ENCODE data around the gene MEIOSIN.
"Not testable (repeated sequence)": the region's sequence is repeated elsewhere in the genome, so short reads cannot be mapped to it uniquely, and the experiment has no call there.

MEIOSIN gene

DNA sequence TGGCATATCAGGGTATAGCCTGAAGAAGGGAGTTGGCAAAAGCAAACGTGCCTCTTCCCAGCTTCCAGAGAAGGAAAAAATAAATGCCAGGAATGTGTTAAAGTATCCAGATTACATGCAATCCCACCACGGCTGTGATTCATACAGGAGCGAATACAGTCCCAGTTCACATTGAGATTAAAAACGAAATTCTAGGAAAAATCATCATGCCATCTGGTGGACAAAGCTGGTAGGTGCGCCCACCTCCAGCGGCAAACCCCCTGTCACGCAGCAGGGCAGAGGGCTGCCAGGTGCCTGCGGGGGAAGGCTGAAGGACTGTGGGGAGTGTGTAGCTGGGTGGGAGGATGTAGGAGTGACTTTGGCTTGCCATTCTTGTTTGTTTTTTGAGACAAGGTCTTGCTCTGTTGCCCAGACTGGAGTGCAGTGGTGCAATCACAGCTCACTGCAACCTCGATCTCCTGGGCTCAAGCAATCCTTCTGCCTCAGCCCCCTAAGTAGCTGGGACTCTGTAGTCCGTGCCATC is 65.8 kb downstream of the MEIOSIN start:
- peak; percentile 63 for TF ChIP-seq Cebpa-rat (IDR thresholded peaks at IDR 0.05)
- Histone ChIP-seq H3K36me3 (no peaks in the 10 kb centered on the region), H3K27me3 (no peaks in the 10 kb centered on the region), H3K4me3 (no peak overlapping the region), H3K9ac (no peak overlapping the region; the same call in 1 of the 2 replicates), H4K20me1 (peaks cover 14% of the 10 kb centered on the region), H3K27ac (no peak overlapping the region; the same call in 1 of the 2 replicates), H3K4me1 (peaks cover 35% of the 10 kb centered on the region), H3K9me3 (no peaks in the 10 kb centered on the region), H3K4me2 (peak overlapping the region; percentile 80)

DNA sequence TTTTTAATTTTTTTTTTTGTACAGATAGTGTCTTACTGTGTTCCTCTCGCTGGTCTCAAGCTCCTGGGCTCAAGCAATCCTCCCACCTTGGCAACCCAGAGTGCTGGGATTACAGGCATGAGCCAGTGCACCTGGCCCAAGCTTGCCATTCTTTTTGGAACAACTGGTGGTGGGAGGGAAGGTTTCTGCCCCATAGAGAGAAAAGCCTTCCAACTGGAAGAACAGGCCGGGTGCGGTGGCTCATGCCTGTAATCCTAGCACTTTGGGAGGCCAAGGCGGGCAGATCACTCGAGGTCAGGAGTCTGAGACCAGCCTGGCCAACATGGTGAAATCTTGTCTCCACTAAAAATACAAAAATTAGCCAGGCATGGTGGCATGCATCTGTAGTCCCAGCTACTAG is 66.3 kb downstream of the MEIOSIN start:
- not testable (repeated sequence) for H3K4me3 ChIP-seq, H3K27me3 ChIP-seq, H3K27ac ChIP-seq, H3K36me3 ChIP-seq, H3K9me3 ChIP-seq
- H4K20me1 ChIP-seq: peaks cover 14% of the 10 kb centered on the region
- H3K4me2 ChIP-seq: peak overlapping the region; percentile 80
- H3K9ac ChIP-seq: peak overlapping the region; percentile 32; the same call in 1 of the 2 replicates
- peaks cover 34% of the 10 kb centered on the region for H3K4me1 ChIP-seq

DNA sequence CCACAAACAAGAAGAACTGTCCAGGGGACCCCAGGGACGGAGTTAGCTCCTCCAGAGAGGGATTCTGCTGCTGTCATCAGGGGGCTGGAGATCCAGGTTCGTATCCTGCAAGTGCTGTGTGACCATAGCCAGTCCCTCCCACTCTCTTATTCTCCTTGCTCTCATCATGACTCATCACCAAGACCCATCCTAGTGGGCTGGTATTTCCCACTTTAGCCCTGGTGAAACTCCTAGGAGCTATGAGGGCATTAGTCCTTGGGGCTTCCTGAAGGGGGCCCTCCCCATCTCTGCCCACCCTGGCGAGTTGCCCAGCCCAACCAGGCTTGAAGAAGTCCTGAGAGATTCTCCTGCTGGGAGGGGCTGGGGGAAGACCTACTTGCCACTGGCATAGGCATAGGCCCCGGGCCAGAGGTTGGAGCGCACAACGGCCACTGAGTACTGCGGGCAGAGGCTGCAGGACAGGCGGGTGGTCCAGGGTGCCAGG is 66.9 kb downstream of the MEIOSIN start:
- peaks cover 14% of the 10 kb centered on the region for H4K20me1 ChIP-seq
- no peaks in the 10 kb centered on the region for H3K27me3 ChIP-seq
- H3K4me3 ChIP-seq: no peak overlapping the region
- no peaks in the 10 kb centered on the region for H3K36me3 ChIP-seq
- H3K9me3 ChIP-seq: no peaks in the 10 kb centered on the region
- no peak overlapping the region for H3K9ac ChIP-seq
- H3K4me1 ChIP-seq: peaks cover 34% of the 10 kb centered on the region
- H3K27ac ChIP-seq: no peak overlapping the region; the same call in 1 of the 2 replicates
- TF ChIP-seq Cebpa-rat (IDR thresholded peaks at IDR 0.05): no peak
- peak overlapping the region; percentile 80 for H3K4me2 ChIP-seq

DNA sequence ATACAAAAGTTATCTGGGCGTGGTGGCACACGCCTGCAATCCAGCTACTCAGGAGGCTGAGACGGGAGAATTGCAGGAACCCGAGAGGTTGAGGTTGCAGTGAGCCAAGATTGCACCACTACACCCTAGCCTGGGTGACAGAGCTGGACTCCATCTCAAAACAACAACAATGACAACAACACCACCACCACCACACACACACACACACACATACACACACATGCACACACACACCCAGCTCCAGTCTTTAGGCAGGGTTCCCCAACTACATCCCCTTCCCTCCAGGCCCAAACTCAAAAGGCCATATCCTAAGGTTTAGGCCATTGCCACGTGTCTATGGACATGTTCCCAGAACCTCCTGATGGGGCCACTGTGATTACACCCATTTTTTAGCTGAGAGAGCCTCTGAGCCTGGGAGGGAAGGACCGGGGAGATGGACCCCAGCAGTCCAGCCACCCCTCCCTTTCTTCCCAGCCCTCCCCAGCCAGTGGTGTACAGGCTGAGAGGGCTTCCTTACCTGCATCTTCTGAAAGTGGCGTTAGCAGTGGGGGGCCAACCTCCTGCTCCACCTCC is 68.5 kb downstream of the MEIOSIN start:
- no peak for TF ChIP-seq Cebpa-rat (IDR thresholded peaks at IDR 0.05)
- Histone ChIP-seq H3K4me3 (no peak overlapping the region), H3K4me2 (peak overlapping the region; percentile 28; the same call in 1 of the 2 replicates), H3K9me3 (no peaks in the 10 kb centered on the region), H4K20me1 (peaks cover 14% of the 10 kb centered on the region), H3K36me3 (no peaks in the 10 kb centered on the region), H3K4me1 (peaks cover 34% of the 10 kb centered on the region), H3K9ac (no peak overlapping the region), H3K27ac (no peak overlapping the region), H3K27me3 (no peaks in the 10 kb centered on the region)

DNA sequence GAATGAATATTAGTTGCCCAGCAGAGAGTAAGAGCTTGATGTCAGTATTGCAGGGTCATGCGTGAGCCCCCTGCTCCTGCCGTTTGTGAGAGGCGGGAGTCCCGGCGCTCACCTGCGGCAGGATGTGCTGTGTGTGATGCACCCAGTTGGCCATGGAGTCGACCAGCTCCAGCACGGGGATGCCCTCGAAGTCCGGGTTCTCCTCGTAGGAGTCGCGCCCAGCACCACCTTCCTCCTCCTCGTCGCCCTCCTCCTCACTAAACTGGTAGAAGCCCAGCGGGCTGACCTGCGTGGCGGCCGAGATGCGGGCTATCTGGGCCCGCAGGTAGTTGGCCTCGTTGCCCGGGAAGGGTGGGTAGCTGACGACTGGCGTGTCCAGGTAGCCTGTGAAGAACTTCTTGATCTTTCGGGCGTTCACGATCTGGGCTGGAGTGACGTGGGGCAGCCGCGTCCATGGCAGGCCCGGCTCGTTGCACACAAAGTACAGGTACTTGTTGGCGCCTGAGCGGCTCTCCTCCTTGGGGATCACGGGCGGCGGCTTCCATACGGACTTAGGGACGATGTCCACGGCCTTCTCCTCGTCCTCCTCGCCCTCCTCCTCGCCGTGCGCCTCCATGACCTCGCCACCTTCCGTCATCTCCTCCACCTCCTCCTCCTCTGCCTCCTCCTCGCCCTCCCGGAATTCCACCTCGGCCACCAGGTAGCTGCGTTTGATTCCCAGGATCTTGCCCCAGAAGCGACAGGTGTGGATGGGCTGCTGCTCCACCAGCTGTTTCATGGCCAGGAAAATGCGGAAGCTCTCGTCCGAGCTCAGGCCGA is 71.1 kb downstream of the MEIOSIN start:
- H3K27me3 ChIP-seq: no peaks in the 10 kb centered on the region
- no peaks in the 10 kb centered on the region for H3K9me3 ChIP-seq
- H3K27ac ChIP-seq: no peak overlapping the region
- no peaks in the 10 kb centered on the region for H3K36me3 ChIP-seq
- no peak overlapping the region for H3K9ac ChIP-seq
- no peak overlapping the region for H3K4me2 ChIP-seq
- peaks cover 31% of the 10 kb centered on the region for H3K4me1 ChIP-seq
- no peak for TF ChIP-seq Cebpa-rat (IDR thresholded peaks at IDR 0.05)
- H3K4me3 ChIP-seq: no peak overlapping the region
- H4K20me1 ChIP-seq: peaks cover 12% of the 10 kb centered on the region

DNA sequence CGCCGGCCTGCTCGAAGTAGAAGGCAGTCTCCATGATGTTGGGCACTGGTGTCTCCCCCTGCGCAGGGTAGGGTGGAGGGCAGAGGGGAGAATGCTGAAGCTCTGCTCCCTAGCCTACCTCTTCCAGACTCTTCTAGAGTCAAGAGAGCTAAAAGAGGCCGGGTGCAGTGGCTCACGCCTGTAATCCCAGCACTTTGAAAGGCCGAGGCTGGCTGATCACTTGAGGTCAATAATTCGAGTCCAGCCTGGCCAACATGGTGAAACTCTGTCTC is 71.7 kb downstream of the MEIOSIN start:
- no peak overlapping the region for H3K4me2 ChIP-seq

DNA sequence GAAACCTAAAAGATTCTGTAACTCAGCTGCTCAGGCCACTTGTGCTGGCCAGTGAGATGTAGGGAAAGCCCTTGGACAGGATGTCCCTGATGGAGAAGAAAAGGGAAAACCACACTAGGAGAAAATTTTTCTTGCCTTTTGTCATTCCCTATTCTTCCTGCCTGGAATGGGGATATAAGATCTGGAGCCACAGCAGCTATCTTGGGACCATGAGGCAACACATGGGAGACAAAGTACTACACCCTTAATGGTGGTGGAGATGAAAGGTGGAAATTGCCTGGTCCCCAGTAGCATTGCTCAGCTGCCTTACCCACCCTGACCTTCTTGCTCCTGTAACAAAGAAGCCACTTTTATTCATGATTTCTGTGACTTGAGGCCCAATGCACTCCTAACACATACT is 72.5 kb downstream of the MEIOSIN start:
- Histone ChIP-seq H3K27ac (no peak overlapping the region), H3K36me3 (no peaks in the 10 kb centered on the region), H3K4me2 (no peak overlapping the region)

More for the DNA sequence above, 71.7 kb downstream of the MEIOSIN start:
- Histone ChIP-seq H3K27ac (no peak overlapping the region), H3K27me3 (no peaks in the 10 kb centered on the region), H3K4me3 (no peak overlapping the region), H3K4me1 (peaks cover 31% of the 10 kb centered on the region), H4K20me1 (peaks cover 6% of the 10 kb centered on the region), H3K9ac (no peak overlapping the region), H3K9me3 (no peaks in the 10 kb centered on the region), H3K36me3 (no peaks in the 10 kb centered on the region)
- TF ChIP-seq Cebpa-rat (IDR thresholded peaks at IDR 0.05): no peak

DNA sequence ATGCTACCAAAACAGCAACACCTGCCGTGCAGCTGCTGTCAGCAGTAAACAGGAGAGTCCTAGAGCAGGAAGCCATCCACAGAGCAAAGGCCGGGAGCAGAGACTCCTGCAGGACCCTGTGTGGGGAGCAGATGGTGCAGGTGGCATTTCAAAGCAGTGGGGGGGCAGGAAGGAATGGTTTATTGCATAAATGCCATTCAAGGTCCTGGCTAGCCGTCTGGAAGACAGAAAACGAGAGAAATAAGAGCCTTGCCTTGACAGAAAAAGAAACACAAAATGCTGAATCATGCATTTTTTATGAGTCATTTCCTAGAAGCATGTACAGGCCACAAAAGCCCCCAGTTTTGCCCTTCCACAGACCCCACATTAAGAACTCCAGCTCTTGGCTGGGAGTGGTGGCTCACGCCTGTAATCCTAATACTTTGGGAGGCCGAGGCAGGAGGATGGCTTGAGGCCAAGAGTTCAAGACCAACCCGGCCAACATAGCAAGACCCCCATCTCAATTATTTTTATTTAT is 76.5 kb downstream of the MEIOSIN start:
- H3K4me1 ChIP-seq: peaks cover 23% of the 10 kb centered on the region
- no peak overlapping the region for H3K4me3 ChIP-seq
- peak overlapping the region; percentile 73 for H3K4me2 ChIP-seq
- H3K9me3 ChIP-seq: no peaks in the 10 kb centered on the region
- TF ChIP-seq Cebpa-rat (IDR thresholded peaks at IDR 0.05): no peak
- no peaks in the 10 kb centered on the region for H4K20me1 ChIP-seq
- peak overlapping the region; percentile 39; the same call in 1 of the 2 replicates for H3K27ac ChIP-seq
- H3K9ac ChIP-seq: no peak overlapping the region
- no peaks in the 10 kb centered on the region for H3K27me3 ChIP-seq
- no peaks in the 10 kb centered on the region for H3K36me3 ChIP-seq

More for the DNA sequence above, 72.5 kb downstream of the MEIOSIN start:
- Histone ChIP-seq H4K20me1 (no peaks in the 10 kb centered on the region), H3K9me3 (no peaks in the 10 kb centered on the region), H3K4me1 (peaks cover 31% of the 10 kb centered on the region), H3K4me3 (no peak overlapping the region), H3K27me3 (no peaks in the 10 kb centered on the region), H3K9ac (no peak overlapping the region)
- no peak for TF ChIP-seq Cebpa-rat (IDR thresholded peaks at IDR 0.05)

DNA sequence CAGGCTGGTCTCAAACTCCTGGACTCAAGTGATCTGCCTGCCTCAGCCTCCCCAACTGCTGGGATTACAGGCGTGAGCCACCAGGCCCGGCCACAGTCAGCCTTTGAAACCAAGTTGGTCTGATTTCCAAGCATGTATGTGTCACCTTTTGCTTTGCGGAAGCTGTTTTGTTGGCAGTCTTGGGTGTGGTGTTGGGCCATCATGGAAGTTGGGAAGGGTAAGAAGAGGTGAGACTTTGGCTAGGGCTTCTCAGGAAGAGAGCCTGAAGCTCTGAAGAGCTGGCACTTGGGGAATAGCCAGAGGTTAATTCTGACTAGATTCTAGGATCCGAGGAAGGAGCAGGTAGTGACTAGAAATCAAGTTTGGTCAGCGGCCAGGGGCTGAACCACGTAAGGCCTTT is 79.1 kb downstream of the MEIOSIN start:
- no peak overlapping the region for H3K4me3 ChIP-seq
- H3K36me3 ChIP-seq: no peaks in the 10 kb centered on the region
- H3K4me1 ChIP-seq: peaks cover 44% of the 10 kb centered on the region
- no peak overlapping the region for H3K27ac ChIP-seq
- H3K27me3 ChIP-seq: no peaks in the 10 kb centered on the region
- H3K9me3 ChIP-seq: no peaks in the 10 kb centered on the region
- no peaks in the 10 kb centered on the region for H4K20me1 ChIP-seq
- TF ChIP-seq Cebpa-rat (IDR thresholded peaks at IDR 0.05): no peak
- no peak overlapping the region for H3K9ac ChIP-seq
- no peak overlapping the region for H3K4me2 ChIP-seq
